GM21576 (cell line): ENCODE data around the gene PARP6.

ENCODE experiments used
- ATAC-seq: cut with Tn5 transposase; IDR thresholded peaks from one replicate; pipeline ENCODE4 v1.9.1; 2021; ENCODE audit warnings: mild to moderate bottlenecking, moderate library complexity; ENCODE audit not compliant: unreplicated experiment

PARP6 gene

GRCh38 chr15:72201391-72201921 lies 70.9 kb downstream of the PARP6 start:
- no peak for ATAC-seq

DNA sequence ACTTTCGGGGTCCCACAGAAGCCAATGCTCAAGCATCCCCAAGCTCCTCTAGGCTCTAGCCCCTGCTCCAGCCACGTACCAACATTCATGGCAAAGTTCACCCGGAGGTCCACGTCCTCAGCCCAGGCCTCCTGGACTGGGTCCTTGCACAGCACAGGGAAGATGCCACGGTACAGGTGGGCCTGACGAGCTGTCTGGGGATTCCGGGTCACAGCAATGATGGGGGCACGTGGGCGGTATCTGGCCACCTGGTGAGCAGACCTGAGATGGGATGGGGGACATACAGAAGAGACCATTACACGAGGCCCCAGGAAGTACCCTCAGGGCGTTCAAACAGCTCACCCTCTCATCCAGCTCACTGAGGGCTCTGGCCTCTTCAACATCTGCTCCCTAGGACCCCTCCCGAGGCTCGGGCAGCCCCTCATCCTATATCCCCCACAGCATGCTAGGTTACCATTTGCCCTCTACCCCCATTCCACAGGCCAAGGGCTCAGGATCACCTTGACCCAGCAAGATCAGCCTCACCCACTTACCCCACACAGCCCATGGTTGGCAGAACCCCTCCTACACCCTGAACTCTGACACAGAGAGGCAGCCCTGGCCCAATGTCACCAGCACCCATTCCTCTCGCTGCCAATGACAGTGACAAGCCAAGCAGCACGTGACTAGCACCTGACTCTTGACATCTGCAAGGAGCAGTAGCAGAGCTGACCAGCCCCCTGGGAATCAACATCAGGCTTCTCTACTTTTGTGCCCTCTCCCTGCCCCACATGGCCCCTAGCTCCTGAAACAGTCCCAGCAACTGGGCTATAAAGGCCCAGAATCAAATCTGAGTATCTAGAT lies 71.7 kb downstream of the PARP6 start:
- ATAC-seq = no peak

GRCh38 chr15:72199721-72200212 lies 72.6 kb downstream of the PARP6 start:
- peak; percentile 42 for ATAC-seq

DNA sequence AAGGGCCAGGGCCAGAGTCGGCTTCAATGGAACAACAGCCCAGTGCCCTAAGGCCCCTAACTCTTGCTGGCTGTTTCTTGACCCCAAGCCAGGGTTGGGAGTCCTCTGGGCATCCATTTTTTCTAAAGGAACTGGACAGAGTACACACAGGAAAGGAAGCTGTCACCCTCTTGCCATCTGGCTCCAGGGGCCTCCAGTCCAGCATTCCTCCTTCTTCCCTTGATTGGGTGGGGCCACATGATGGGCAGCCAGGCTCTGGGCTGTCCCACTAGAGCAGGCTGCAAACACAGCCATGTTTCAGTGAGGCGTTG lies 73.2 kb downstream of the PARP6 start:
- ATAC-seq = no peak

GRCh38 chr15:72198356-72199204 lies 73.8 kb downstream of the PARP6 start:
- ATAC-seq = no peak

- no peak for ATAC-seq
These were observed 74.6 kb downstream of the PARP6 start, which contains the start of gene GRAMD2A for GRCh38 chr15:72197460-72198355. Gene GRAMD2A, minus strand, starts transcription at chr15:72197787.

DNA sequence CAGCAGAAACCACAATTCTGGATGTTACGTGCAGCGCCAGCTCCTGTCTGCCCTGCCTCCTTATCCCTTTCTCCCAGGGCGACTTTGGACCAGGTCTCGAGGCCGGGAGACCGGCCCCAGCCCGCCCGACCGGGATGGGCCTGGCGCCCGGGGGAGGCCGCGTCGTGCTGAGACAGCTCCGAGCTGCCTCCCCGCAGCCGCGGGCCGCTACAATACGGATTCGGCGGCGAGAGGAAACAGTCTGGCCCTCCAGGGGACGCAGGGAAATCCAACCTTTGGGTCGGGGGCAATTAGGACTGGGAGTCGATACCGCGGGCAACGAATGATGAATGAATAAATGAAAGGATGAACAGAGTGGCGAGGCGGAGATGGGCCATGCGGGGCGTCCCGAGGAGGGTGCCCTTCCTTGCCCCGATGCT lies 75.3 kb downstream of the PARP6 start:
- ATAC-seq = no peak

DNA sequence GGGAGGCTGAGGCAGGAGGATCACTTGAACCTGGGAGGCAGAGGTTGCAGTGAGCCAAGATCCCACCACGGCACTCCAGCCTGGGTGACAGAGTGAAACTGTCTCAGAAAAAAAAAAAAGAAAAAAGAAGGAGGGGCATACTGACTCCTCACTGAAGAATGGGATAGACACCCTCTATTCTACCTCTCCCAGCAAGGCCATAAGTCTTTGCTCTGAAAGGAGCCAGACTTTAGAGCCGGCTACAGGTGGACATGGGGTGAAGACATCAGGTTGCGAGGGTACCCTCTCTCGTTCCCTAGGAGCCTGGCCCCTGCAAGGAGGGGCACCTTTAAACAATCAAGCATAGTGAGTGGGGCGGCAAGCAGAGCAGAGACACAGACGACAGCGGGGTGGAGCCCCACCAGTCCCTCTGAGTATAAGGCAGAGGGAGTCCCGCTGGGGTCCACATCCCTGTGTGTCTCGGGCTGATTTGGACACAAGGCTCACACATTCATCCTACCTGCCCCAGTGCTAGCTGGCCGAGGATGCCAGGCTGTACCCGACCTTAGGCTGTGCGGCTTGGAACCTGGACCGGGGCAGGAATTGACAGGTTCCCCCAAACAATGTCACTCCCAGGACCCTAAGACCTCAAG lies 75.8 kb downstream of the PARP6 start:
- ATAC-seq = no peak

GRCh38 chr15:72195101-72195511 lies 77.2 kb downstream of the PARP6 start:
- no peak for ATAC-seq

DNA sequence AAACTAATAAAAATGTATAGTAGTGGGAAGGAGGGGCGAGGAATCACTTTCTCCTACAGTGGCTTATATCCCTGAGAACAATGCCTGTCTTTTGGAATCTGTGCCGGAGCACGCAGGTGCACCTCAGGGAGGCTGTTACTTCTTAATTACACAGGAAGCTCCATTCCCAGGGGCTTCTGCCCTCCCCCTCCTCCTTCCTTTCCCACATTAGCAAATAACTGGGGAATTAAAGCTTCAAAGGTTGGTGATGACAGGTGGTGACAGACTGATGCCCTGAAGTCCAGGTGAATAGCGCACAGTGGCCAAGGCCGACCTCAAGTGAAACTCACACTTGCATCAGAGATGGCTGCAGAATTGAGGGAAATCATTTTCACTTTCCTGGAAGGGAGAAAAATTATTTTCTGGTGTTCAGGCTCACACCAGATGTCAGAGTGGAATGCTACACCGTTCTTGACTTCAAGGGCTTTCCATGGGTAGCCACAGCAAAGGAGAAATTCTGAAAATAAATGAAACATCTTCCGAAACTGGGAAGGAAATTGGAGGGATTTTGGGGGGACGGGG lies 78.4 kb downstream of the PARP6 start:
- ATAC-seq = no peak

GRCh38 chr15:72192416-72192815 lies 79.9 kb downstream of the PARP6 start:
- no peak for ATAC-seq
